GM12878 (cell line): ENCODE results near the gene LASP1NB.

Experiments used
- EGR1 ChIP-seq, 2 experiments: IDR thresholded peaks; 1 replicate in 1 of 2; 2 replicates in 1 of 2; pipeline ENCODE4 v1.6.1; 2011 to 2012; ENCODE audit warnings: low read depth in 2 of 2, low read length in 2 of 2, borderline replicate concordance in 1 of 2, mild to moderate bottlenecking in 1 of 2, moderate library complexity in 1 of 2
- POLR2A ChIP-seq: IDR thresholded peaks from 2 replicates; pipeline ENCODE4 v1.6.1; 2011; ENCODE audit warnings: low read depth, mild to moderate bottlenecking, low read length
- POU2F2 ChIP-seq: IDR thresholded peaks from 3 replicates; pipeline ENCODE4 v1.6.1; 2011; ENCODE audit warnings: low read depth, mild to moderate bottlenecking, low read length, borderline replicate concordance
- TF ChIP-seq, protein P1 (sequence below): IDR thresholded peaks from 2 replicates; pipeline ENCODE4 v1.6.1; 2011; ENCODE audit warnings: low read depth, low read length, improper control_type of control experiment, borderline replicate concordance
- TF ChIP-seq, protein P2 (sequence below): fragments of 450-650 bp; formaldehyde crosslinking; IDR thresholded peaks from 2 replicates; pipeline ENCODE4 v1.4.0; 2022; ENCODE audit warnings: mild to moderate bottlenecking, moderate library complexity

DNA sequence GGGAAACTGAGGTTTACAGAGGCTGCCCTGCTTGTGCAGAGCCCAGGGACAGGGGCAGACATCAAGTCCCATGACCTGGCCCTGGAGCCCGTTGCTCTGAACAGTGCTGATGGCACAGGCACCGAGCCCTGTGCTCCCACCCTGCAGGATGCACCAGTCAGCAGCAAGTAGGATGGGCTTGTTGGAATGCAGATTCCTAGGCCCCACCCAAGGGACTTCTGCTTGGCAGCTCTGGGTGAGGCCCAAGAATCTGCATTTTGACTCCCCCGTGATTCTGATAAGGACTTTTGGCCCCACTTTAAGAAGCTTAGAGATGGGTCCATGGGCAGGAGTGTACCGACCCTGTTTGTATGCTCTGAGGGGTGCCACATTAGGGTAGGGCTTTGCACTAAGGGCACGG lies 32.3 kb upstream of the LASP1NB start:
- TF ChIP-seq, protein P1, sequence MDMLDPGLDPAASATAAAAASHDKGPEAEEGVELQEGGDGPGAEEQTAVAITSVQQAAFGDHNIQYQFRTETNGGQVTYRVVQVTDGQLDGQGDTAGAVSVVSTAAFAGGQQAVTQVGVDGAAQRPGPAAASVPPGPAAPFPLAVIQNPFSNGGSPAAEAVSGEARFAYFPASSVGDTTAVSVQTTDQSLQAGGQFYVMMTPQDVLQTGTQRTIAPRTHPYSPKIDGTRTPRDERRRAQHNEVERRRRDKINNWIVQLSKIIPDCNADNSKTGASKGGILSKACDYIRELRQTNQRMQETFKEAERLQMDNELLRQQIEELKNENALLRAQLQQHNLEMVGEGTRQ = no peak
- TF ChIP-seq POU2F2 (no peak), EGR1 (IDR thresholded peaks at IDR 0.05; ENCODE audit: borderline replicate concordance in 1 of 2, low read depth in 2 of 2, low read length in 2 of 2) (no peak), POLR2A (no peak)
- TF ChIP-seq, protein P2, sequence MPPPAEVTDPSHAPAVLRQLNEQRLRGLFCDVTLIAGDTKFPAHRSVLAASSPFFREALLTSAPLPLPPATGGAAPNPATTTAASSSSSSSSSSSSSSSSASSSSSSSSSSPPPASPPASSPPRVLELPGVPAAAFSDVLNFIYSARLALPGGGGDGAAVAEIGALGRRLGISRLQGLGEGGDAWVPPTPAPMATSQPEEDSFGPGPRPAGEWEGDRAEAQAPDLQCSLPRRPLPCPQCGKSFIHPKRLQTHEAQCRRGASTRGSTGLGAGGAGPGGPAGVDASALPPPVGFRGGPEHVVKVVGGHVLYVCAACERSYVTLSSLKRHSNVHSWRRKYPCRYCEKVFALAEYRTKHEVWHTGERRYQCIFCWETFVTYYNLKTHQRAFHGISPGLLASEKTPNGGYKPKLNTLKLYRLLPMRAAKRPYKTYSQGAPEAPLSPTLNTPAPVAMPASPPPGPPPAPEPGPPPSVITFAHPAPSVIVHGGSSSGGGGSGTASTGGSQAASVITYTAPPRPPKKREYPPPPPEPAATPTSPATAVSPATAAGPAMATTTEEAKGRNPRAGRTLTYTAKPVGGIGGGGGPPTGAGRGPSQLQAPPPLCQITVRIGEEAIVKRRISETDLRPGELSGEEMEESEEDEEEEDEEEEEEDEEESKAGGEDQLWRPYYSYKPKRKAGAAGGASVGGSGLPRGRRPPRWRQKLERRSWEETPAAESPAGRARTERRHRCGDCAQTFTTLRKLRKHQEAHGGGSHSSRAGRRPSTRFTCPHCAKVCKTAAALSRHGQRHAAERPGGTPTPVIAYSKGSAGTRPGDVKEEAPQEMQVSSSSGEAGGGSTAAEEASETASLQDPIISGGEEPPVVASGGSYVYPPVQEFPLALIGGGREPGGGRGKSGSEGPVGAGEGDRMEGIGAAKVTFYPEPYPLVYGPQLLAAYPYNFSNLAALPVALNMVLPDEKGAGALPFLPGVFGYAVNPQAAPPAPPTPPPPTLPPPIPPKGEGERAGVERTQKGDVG (CRISPR knock-in tag) = no peak
